SJSA1 (cell line): ENCODE measurements around the gene CMSS1. TPM values are rescaled to one million over a fixed set of nuclear protein-coding genes. Genes with fewer than 3 reads are reported as not detected.

Source experiments
- DNase-seq, 2 experiments: peaks; one replicate each; pipeline ENCODE4 v3.0.0-alpha.2; 2015 to 2020; ENCODE audit warnings: low spot score in 2 of 2, low read depth in 1 of 2
- H3K27ac ChIP-seq: fragments of 250-450 bp; sonication (Bioruptor Pico); 2 replicates; pipeline ENCODE4 v1.5.1; 2020; ENCODE audit warnings: mild to moderate bottlenecking, moderate library complexity
- H3K27me3 ChIP-seq: fragments of 250-450 bp; sonication (Bioruptor Pico); replicated peaks from 2 replicates; pipeline ENCODE4 v1.5.1; 2020; ENCODE audit warnings: mild to moderate bottlenecking, moderate library complexity
- H3K36me3 ChIP-seq: fragments of 250-450 bp; sonication (Bioruptor Pico); 2 replicates; pipeline ENCODE4 v1.5.1; 2020; ENCODE audit warnings: mild to moderate bottlenecking
- H3K4me1 ChIP-seq: fragments of 250-450 bp; sonication (Bioruptor Pico); replicated peaks from 2 replicates; pipeline ENCODE4 v1.6.1; 2021; ENCODE audit warnings: mild to moderate bottlenecking
- H3K4me3 ChIP-seq: fragments of 250-450 bp; sonication (Bioruptor Pico); 2 replicates; pipeline ENCODE4 v1.5.1; 2020; ENCODE audit warnings: mild to moderate bottlenecking
- H3K9me3 ChIP-seq: fragments of 250-450 bp; sonication (Bioruptor Pico); replicated peaks from 2 replicates; pipeline ENCODE4 v1.5.1; 2020; ENCODE audit warnings: mild to moderate bottlenecking
- total RNA-seq: library from RNA; depleted of rRNA; stranded (reverse); fragments of >200 nt; shearing (Covaris generic); gene quantifications from 2 replicates; pipeline ENCODE4 v1.2.3, GENCODE V29; 2014

CMSS1 gene
- total RNA-seq, 1 experiment from 2014 or later = 29.5 TPM

- H3K27me3 ChIP-seq = no peaks in the 10 kb centered on the region
- no peak for DNase-seq
- H3K9me3 ChIP-seq = no peaks in the 10 kb centered on the region
- peaks cover 46% of the 10 kb centered on the region for H3K4me1 ChIP-seq
- H3K27ac ChIP-seq = no peak overlapping the region
- H3K4me3 ChIP-seq = no peak overlapping the region
- no peaks in the 10 kb centered on the region for H3K36me3 ChIP-seq
Observed at GRCh38 chr3:100105501-100105900, 287.8 kb downstream of the CMSS1 start.

GRCh38 chr3:100106094-100106493 is 288.4 kb downstream of the CMSS1 start:
- no peak overlapping the region for H3K4me3 ChIP-seq
- H3K36me3 ChIP-seq = no peaks in the 10 kb centered on the region
- DNase-seq = no peak

GRCh38 chr3:100106531-100107141 is 289.0 kb downstream of the CMSS1 start:
- Histone ChIP-seq H3K36me3 (no peaks in the 10 kb centered on the region), H3K9me3 (no peaks in the 10 kb centered on the region), H3K27ac (no peak overlapping the region), H3K4me1 (peaks cover 39% of the 10 kb centered on the region), H3K4me3 (no peak overlapping the region), H3K27me3 (no peaks in the 10 kb centered on the region)
- DNase-seq = no peak

More at GRCh38 chr3:100106094-100106493, 288.4 kb downstream of the CMSS1 start:
- Histone ChIP-seq H3K27ac (no peak overlapping the region), H3K9me3 (no peaks in the 10 kb centered on the region), H3K4me1 (peaks cover 40% of the 10 kb centered on the region), H3K27me3 (no peaks in the 10 kb centered on the region)

DNA sequence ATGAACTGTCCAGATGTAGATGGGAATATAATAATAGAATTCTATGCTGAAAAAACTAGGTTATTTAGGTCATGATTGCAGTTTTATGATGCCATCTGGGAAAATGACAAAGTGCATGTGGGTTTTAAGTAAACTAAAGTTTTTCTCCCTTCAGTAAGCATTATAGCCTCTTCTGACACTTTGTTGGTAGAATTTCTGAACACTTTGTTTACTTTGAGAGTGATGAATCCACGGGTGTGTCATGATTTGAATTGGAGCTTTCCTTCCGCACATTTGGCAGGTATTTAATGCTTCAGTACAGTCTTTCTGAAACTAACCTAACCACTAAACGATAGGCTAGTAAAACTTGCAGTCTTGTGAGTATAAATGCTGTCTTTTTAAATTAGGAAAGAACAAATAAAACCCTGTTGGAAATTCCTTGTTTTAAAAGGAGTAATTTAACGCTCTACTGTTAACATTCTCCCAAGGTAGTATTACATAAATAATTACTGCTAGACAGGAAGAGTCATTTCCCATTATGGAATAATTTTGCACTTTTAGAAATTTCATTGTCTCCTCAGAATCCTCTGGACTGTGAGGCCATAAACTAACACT is 289.7 kb downstream of the CMSS1 start:
- peak in 1 of 2 experiments; percentile 36 for DNase-seq
- Histone ChIP-seq H3K4me1 (peaks cover 39% of the 10 kb centered on the region), H3K4me3 (no peak overlapping the region)

GRCh38 chr3:100108464-100109079 is 290.9 kb downstream of the CMSS1 start:
- Histone ChIP-seq H3K27ac (no peak overlapping the region), H3K27me3 (no peaks in the 10 kb centered on the region), H3K9me3 (no peaks in the 10 kb centered on the region), H3K4me3 (no peak overlapping the region), H3K4me1 (peaks cover 35% of the 10 kb centered on the region), H3K36me3 (no peaks in the 10 kb centered on the region)
- DNase-seq = no peak

More for the DNA sequence above, 289.7 kb downstream of the CMSS1 start:
- Histone ChIP-seq H3K9me3 (no peaks in the 10 kb centered on the region), H3K36me3 (no peaks in the 10 kb centered on the region), H3K27ac (no peak overlapping the region), H3K27me3 (no peaks in the 10 kb centered on the region)

DNA sequence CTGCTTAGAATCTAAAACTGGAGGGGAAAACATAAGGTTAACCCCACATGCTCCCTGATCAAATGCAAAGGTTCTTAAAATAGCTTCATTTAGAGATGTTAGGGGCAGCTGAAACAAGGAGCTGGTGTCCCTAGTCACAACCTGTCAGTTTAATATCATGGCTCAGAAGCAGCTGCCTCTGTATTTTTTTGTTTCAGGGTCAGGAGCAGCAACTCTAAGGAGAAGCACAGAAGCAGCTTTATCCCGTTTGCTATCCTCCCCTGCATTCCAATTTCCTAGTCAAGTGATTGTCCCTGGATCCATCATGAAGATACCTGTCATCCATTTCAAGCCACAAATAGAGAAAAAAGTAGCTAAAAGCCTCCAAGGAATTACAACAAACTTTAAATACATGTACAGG is 292.5 kb downstream of the CMSS1 start:
- H3K27me3 ChIP-seq = no peaks in the 10 kb centered on the region
- H3K4me3 ChIP-seq = no peak overlapping the region
- no peak overlapping the region for H3K27ac ChIP-seq
- H3K4me1 ChIP-seq = peaks cover 19% of the 10 kb centered on the region
- H3K36me3 ChIP-seq = no peaks in the 10 kb centered on the region
- no peaks in the 10 kb centered on the region for H3K9me3 ChIP-seq
- no peak for DNase-seq

DNA sequence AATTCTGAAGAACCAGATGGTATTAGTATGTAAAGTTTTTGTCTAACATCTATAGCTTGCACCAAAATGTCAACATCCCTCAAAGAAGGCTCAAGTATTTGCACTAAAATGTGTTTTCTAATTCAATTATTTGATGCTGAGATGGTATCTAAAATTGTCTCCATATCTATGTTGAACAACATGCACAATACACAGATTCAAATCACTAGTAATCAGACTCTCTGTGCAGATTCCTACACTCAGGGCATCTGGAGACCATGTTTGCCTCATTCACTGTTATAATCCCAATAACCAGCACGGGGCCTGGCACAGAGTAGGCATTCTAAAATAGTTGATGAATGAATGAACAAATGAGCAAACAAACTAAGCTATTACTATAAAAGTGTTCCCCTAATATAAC is 294.1 kb downstream of the CMSS1 start:
- Histone ChIP-seq H3K27me3 (no peaks in the 10 kb centered on the region), H3K4me1 (peaks cover 9% of the 10 kb centered on the region), H3K4me3 (no peak overlapping the region), H3K27ac (no peak overlapping the region), H3K9me3 (no peaks in the 10 kb centered on the region), H3K36me3 (no peaks in the 10 kb centered on the region)
- DNase-seq = no peak

- Histone ChIP-seq H3K27me3 (no peaks in the 10 kb centered on the region), H3K4me3 (no peak overlapping the region), H3K4me1 (no peaks in the 10 kb centered on the region), H3K36me3 (no peaks in the 10 kb centered on the region), H3K9me3 (no peaks in the 10 kb centered on the region), H3K27ac (no peak overlapping the region)
- DNase-seq = no peak
Observed at GRCh38 chr3:100113723-100114412, 296.2 kb downstream of the CMSS1 start.

GRCh38 chr3:100114413-100115030 is 296.9 kb downstream of the CMSS1 start, which contains the start of gene FILIP1L:
FILIP1L (minus strand) TSS chr3:100114501.
- DNase-seq = no peak
- Histone ChIP-seq H3K36me3 (no peaks in the 10 kb centered on the region), H3K9me3 (no peaks in the 10 kb centered on the region), H3K4me1 (no peaks in the 10 kb centered on the region), H3K27ac (no peak within 1 kb of the TSS), H3K27me3 (no peaks in the 10 kb centered on the region), H3K4me3 (no peak within 1 kb of the TSS)

- no peaks in the 10 kb centered on the region for H3K36me3 ChIP-seq
- no peaks in the 10 kb centered on the region for H3K27me3 ChIP-seq
- no peak overlapping the region for H3K27ac ChIP-seq
- no peaks in the 10 kb centered on the region for H3K9me3 ChIP-seq
- H3K4me3 ChIP-seq = no peak overlapping the region
- DNase-seq = no peak
- no peaks in the 10 kb centered on the region for H3K4me1 ChIP-seq
Observed at GRCh38 chr3:100117093-100117492, 299.4 kb downstream of the CMSS1 start.

GRCh38 chr3:100120012-100120411 is 302.4 kb downstream of the CMSS1 start:
- H3K27ac ChIP-seq = no peak overlapping the region
- no peaks in the 10 kb centered on the region for H3K36me3 ChIP-seq
- no peaks in the 10 kb centered on the region for H3K27me3 ChIP-seq

GRCh38 chr3:100120693-100121092 is 303.0 kb downstream of the CMSS1 start:
- DNase-seq = no peak
- Histone ChIP-seq H3K27me3 (no peaks in the 10 kb centered on the region), H3K4me3 (no peak overlapping the region), H3K27ac (no peak overlapping the region), H3K9me3 (no peaks in the 10 kb centered on the region), H3K36me3 (no peaks in the 10 kb centered on the region), H3K4me1 (no peaks in the 10 kb centered on the region; the same call in 1 of the 2 replicates)

More at GRCh38 chr3:100120012-100120411, 302.4 kb downstream of the CMSS1 start:
- H3K9me3 ChIP-seq = no peaks in the 10 kb centered on the region
- DNase-seq = no peak
- H3K4me3 ChIP-seq = no peak overlapping the region
- no peaks in the 10 kb centered on the region; the same call in 1 of the 2 replicates for H3K4me1 ChIP-seq

- H3K36me3 ChIP-seq = no peaks in the 10 kb centered on the region
- H3K27ac ChIP-seq = no peak overlapping the region
- H3K4me3 ChIP-seq = no peak overlapping the region
- DNase-seq = no peak
- H3K4me1 ChIP-seq = no peaks in the 10 kb centered on the region; the same call in 1 of the 2 replicates
- no peaks in the 10 kb centered on the region for H3K9me3 ChIP-seq
- no peaks in the 10 kb centered on the region for H3K27me3 ChIP-seq
Observed at GRCh38 chr3:100122321-100122720, 304.7 kb downstream of the CMSS1 start.
